Mucosa of stomach (tissue), 1 donor: ENCODE data around the gene STARD13.

Experiments
- H3K27me3 ChIP-seq: one replicate; pipeline ENCODE4 v1.7.0; 2013; ENCODE audit warnings: mild to moderate bottlenecking, low read length; ENCODE audit not compliant: control insufficient read depth, insufficient read depth
- H3K36me3 ChIP-seq: one replicate; pipeline ENCODE4 v1.7.0; 2013; ENCODE audit warnings: low read length; ENCODE audit not compliant: control insufficient read depth, insufficient read depth
- H3K4me1 ChIP-seq: one replicate; pipeline ENCODE4 v1.7.0; 2013; ENCODE audit warnings: mild to moderate bottlenecking, low read length; ENCODE audit not compliant: control insufficient read depth, insufficient read depth
- H3K4me3 ChIP-seq: one replicate; pipeline ENCODE4 v1.7.0; 2013; ENCODE audit warnings: low read length
- H3K9ac ChIP-seq: one replicate; pipeline ENCODE4 v1.7.0; 2013; ENCODE audit warnings: mild to moderate bottlenecking, low read length, moderate library complexity
- H3K9me3 ChIP-seq: one replicate; pipeline ENCODE4 v1.7.0; 2013; ENCODE audit warnings: mild to moderate bottlenecking, low read length, moderate library complexity; ENCODE audit not compliant: control insufficient read depth
- donor health status: Pancreatic carcinoma.

The STARD13 gene

DNA sequence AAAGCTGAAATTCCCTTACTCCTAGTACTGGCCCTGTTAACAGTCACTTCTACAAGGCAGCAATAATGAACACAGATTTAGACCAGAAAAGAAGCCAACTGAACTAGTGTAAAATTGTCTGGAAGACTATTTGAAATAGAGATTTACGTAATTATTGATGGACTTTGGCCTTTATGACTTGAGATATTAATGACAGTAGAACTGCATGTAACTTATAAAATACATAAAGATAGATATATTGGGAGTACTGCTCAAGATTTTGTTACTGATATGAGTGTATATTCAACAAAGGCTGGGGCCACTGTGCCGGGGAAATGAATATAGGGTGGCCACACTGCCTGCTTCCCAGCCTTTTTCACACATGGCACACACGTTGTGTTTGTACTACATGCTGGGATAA lies 88.8 kb downstream of the STARD13 start:
- H3K9me3 ChIP-seq, result no peaks in the 10 kb centered on the region
- H3K27me3 ChIP-seq, result no peaks in the 10 kb centered on the region
- H3K4me1 ChIP-seq, result peaks cover 29% of the 10 kb centered on the region
- H3K36me3 ChIP-seq, result no peaks in the 10 kb centered on the region
- H3K4me3 ChIP-seq, result no peak overlapping the region
- H3K9ac ChIP-seq, result no peak overlapping the region

GRCh38 chr13:33195693-33196464 lies 89.7 kb downstream of the STARD13 start:
- Histone ChIP-seq H3K27me3 (no peaks in the 10 kb centered on the region), H3K9me3 (no peaks in the 10 kb centered on the region), H3K4me1 (peaks cover 34% of the 10 kb centered on the region), H3K4me3 (no peak overlapping the region), H3K36me3 (no peaks in the 10 kb centered on the region), H3K9ac (no peak overlapping the region)

GRCh38 chr13:33194820-33195692 lies 90.5 kb downstream of the STARD13 start:
- no peak overlapping the region for H3K4me3 ChIP-seq
- no peaks in the 10 kb centered on the region for H3K9me3 ChIP-seq
- no peak overlapping the region for H3K9ac ChIP-seq
- no peaks in the 10 kb centered on the region for H3K27me3 ChIP-seq
- H3K4me1 ChIP-seq, result peaks cover 34% of the 10 kb centered on the region
- H3K36me3 ChIP-seq, result no peaks in the 10 kb centered on the region

GRCh38 chr13:33193428-33193974 lies 92.1 kb downstream of the STARD13 start:
- H3K4me1 ChIP-seq, result peaks cover 34% of the 10 kb centered on the region
- no peak overlapping the region for H3K4me3 ChIP-seq
- H3K36me3 ChIP-seq, result no peaks in the 10 kb centered on the region
- no peak overlapping the region for H3K9ac ChIP-seq
- no peaks in the 10 kb centered on the region for H3K9me3 ChIP-seq
- H3K27me3 ChIP-seq, result no peaks in the 10 kb centered on the region

- Histone ChIP-seq H3K4me3 (no peak overlapping the region), H3K27me3 (no peaks in the 10 kb centered on the region), H3K9ac (no peak overlapping the region), H3K4me1 (peaks cover 40% of the 10 kb centered on the region), H3K9me3 (no peaks in the 10 kb centered on the region), H3K36me3 (no peaks in the 10 kb centered on the region)
These were observed 93.9 kb downstream of the STARD13 start for GRCh38 chr13:33191425-33192210.

- Histone ChIP-seq H3K4me1 (peaks cover 27% of the 10 kb centered on the region), H3K9me3 (no peaks in the 10 kb centered on the region), H3K9ac (no peak overlapping the region), H3K27me3 (no peaks in the 10 kb centered on the region), H3K4me3 (no peak overlapping the region), H3K36me3 (no peaks in the 10 kb centered on the region)
These were observed 96.1 kb downstream of the STARD13 start for GRCh38 chr13:33189470-33189869.

- Histone ChIP-seq H3K9ac (no peak overlapping the region), H3K4me1 (peaks cover 21% of the 10 kb centered on the region)
These were observed 97.3 kb downstream of the STARD13 start for GRCh38 chr13:33188093-33188882.

DNA sequence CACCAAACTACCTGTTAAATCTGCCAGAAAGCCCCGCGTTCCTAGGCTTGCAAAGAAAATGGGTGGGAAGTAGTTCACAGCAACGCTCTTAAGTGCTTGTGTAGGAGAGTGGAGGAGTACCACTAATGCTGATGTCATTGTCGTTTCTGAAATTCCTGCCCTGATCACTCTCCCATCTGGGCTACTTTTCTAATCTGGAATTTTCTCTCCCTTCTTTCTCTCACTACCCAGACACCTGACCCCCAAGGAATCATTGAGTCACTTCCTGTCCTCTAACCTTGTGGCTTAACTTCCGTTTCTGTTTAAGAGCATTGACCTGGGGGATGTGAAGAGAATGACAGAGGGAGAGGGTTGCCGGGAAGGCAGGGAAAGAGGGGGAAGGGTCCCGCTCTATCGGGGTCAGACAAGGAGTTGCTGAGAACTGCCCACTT lies 98.7 kb downstream of the STARD13 start:
- peaks cover 19% of the 10 kb centered on the region for H3K4me1 ChIP-seq
- H3K36me3 ChIP-seq, result no peaks in the 10 kb centered on the region
- H3K9me3 ChIP-seq, result no peaks in the 10 kb centered on the region
- no peak overlapping the region for H3K9ac ChIP-seq
- H3K27me3 ChIP-seq, result no peaks in the 10 kb centered on the region
- no peak overlapping the region for H3K4me3 ChIP-seq

More at GRCh38 chr13:33188093-33188882, 97.3 kb downstream of the STARD13 start:
- no peaks in the 10 kb centered on the region for H3K9me3 ChIP-seq
- no peaks in the 10 kb centered on the region for H3K27me3 ChIP-seq
- no peaks in the 10 kb centered on the region for H3K36me3 ChIP-seq
- no peak overlapping the region for H3K4me3 ChIP-seq

DNA sequence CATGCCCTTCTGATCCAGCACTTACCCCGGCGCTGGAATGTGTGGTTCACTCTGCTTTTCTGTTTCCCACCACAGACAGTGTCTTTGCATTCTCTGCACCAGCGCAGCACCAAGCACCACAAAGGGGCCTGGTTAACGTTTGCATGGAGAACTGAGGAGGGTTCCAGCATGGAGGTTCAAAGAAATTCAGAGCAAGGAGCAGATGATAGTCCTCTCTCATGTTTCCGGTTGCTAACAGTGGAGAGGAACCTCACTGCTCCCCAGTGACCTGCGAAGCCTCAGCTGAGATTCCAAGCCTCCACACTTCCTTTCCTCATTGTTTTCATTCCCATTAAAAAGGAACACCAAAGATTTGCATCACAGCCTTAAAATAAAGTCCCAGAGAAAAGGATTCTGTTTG lies 99.7 kb downstream of the STARD13 start:
- H3K9me3 ChIP-seq, result no peaks in the 10 kb centered on the region
- H3K4me3 ChIP-seq, result no peak overlapping the region
- no peaks in the 10 kb centered on the region for H3K27me3 ChIP-seq
- peaks cover 12% of the 10 kb centered on the region for H3K4me1 ChIP-seq
- H3K36me3 ChIP-seq, result no peaks in the 10 kb centered on the region
- no peak overlapping the region for H3K9ac ChIP-seq

DNA sequence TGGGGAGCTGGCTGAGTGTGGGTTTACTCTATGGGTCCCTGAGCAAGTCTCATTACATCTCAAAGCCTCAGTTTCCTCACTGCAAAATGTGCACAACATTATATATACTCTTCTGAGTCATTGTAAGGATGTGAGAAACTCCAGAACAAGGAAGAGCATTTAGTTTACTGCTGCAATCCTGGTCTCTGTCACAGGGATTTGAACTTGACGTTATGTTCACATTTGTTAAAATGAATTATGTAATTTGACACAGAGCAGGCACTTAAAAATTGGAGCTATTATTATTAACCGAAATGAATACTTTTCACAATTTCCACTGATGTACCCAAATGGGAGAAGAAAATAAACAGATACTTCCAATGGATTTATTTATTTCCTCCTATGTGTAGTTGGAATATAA lies 101.0 kb downstream of the STARD13 start:
- Histone ChIP-seq H3K4me3 (no peak overlapping the region), H3K9ac (no peak overlapping the region), H3K27me3 (no peaks in the 10 kb centered on the region), H3K4me1 (peaks cover 18% of the 10 kb centered on the region), H3K36me3 (no peaks in the 10 kb centered on the region), H3K9me3 (no peaks in the 10 kb centered on the region)

DNA sequence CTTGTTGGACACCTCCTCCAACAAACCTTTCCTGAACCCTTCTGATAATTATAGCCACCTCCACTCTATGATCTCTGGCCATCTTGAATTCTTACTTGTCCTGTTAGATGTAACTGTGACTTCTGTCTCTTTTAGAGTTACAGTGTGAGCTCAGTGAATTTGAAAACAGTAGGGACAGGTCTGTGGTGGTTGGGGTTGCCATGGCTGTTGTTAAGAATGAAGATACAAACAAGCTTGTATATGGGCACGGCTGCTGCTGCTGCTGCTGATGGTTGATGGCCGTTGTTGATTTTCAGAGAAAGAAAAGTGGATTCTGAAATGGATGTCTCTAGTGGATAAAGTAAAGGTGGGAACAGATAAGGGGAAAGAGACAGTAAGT lies 101.5 kb downstream of the STARD13 start:
- Histone ChIP-seq H3K4me1 (peaks cover 18% of the 10 kb centered on the region), H3K9me3 (no peaks in the 10 kb centered on the region), H3K27me3 (no peaks in the 10 kb centered on the region), H3K36me3 (no peaks in the 10 kb centered on the region), H3K9ac (no peak overlapping the region), H3K4me3 (no peak overlapping the region)
